HG03460 (cell line): Measurements from ENCODE around the gene UBE2C.

ENCODE experiments used
- ATAC-seq: cut with Tn5 transposase; IDR thresholded peaks from one replicate; pipeline ENCODE4 v1.9.1; 2021; ENCODE audit not compliant: unreplicated experiment

The UBE2C gene

DNA sequence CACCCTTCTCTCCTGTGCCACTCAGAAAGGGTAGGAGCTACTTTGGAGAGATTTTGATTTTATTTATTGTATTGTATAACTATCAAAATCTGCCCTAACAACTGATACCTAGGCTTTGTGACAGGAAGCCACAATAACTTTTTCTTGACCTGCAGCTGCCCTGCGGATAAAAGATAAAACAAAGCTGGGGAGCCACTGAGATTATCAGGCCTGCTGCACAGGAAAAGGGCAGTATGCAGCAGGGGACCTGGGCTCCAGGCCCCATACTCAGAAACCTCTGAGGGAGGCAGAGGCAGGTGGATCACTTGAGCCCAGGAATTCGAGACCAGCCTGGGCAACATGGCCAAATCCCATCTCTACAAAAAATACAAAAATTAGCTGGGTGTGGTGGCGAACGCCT is 20.2 kb downstream of the UBE2C start:
- no peak for ATAC-seq

DNA sequence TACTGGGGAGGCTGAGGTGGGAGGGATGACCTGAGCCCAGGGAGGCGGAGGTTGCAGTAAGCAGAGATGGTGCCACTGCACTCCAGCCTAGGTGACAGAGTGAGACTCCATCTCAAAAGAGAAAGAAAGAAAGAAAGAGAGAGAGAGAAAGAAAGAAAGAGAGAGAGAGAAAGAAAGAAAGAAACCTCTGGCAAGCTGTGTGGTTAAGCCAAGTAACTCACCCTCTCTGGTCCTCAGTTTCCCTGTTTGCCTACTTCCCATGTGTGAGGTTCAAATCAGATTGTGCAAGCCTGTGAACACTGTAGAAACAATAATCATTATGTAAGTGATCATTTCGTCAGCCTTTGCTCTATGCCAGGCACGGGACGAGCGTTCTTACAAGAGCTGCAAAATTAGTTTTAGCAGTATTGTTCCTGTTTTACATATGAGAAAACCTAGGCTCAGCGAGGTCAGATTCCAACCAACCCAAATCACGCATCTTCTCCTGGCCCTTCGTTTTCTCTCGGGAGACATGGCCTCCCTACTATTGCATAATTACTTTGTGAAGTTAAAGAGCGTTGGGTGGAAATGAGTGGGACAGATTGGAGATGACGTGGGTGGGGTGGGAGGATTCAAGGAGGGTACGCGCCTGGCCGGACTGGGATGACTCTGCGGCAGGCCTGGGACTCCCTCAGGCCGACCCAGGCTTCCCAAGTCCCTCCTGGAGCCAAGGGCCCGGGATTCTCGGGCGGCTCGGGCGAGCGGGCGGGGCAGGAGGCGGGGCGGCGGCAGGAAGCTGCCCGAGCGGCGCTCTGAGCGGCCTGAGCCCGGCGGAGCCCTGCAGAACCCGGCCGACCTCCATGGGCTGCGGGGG is 20.8 kb downstream of the UBE2C start, which contains the start of gene SNX21:
SNX21 (plus strand) TSS at position 770 of the 853 bp plus-strand sequence. CDS start 121 bp downstream, outside the sequence.
- no peak for ATAC-seq

DNA sequence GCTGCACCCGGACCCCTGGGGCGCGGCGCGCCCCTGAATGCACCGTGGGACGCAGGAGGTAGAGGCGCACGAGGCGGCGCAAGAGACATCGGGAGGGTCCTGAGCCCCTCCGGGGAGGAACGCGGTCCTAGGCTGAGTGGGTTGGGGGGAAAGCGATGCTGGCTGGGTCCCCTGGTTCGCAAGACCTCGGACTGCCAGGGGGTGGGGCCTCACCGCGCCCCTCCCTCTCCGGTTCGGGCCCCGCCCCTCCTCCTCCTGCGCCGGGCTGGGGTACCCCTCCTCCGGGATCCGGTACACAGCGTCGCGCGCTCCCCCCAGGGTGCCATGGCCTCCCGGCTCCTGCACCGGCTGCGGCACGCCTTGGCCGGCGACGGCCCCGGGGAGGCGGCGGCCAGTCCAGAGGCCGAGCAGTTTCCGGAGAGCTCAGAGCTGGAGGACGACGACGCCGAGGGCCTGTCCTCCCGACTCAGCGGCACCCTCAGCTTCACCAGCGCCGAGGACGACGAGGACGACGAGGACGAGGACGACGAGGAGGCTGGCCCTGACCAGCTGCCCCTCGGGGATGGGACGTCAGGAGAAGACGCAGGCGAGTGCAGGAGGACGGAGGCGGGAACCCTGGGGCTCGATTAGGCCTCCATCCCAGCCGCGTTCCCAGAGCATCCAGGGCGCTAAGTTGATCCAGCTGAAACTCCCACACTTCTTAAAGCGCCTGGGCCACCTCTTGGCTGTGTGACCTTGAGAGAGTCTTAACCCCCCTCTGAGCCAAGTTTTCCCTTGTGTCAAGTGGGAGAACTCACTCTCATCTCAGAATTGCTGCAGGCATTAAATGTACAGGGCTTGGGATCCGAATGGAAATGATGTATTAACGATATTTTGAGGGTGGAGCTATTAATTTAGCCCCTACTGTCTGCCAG is 21.7 kb downstream of the UBE2C start:
- ATAC-seq: no peak

DNA sequence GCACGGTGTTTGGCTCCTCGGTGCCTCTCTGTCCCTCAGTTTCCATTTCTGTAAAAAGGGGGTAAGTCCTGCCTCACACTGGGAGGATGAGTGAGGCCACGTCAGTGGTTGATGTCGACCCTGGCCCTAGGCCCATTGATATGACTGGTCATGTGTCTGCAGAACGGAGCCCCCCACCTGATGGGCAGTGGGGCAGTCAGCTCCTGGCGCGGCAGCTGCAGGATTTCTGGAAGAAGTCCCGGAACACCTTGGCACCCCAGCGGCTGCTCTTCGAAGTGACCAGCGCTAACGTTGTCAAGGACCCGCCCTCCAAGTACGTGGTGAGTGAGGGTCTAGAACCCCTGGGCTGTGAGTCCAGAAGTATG is 22.3 kb downstream of the UBE2C start:
- no peak for ATAC-seq

DNA sequence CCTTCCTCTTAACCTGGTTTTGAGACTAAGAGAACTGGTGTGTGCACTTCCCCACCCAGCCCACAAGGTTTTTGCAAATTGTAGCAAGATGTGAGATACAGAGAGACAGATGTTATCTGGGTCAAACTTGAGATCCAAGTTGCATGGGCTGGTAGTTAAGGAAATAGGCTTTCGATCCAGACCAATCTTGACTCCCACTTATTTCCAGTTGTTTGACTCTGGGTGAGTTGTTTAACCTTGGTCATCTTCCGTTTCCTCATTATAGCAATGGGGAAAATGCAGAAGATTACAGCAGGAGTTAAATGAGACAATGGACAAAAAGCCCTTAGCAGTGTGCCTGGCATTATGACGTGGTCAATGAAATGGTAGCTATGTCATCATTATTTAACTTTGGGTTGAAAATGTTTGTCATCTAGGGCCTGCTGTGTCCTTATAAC is 22.9 kb downstream of the UBE2C start:
- ATAC-seq: no peak

DNA sequence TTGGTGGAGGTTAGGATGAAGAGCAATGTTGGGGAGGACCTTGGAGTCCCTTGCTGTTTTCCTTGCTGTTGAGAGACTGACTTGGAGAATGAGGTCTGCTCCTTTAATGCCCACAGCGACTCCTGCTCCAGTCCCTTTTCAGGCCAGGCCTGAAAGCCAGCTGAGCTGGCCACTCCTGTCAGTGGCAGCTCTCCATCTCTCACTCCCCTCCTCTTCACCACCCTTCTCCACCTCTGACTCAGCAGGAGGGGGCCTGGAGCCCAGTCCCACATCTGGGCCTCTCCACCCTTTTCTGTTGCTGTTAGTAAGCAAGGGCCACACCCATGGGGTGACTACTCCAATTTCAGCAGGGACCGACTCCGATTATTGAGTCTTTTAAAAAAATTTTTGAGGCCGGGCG is 23.4 kb downstream of the UBE2C start:
- ATAC-seq: no peak

DNA sequence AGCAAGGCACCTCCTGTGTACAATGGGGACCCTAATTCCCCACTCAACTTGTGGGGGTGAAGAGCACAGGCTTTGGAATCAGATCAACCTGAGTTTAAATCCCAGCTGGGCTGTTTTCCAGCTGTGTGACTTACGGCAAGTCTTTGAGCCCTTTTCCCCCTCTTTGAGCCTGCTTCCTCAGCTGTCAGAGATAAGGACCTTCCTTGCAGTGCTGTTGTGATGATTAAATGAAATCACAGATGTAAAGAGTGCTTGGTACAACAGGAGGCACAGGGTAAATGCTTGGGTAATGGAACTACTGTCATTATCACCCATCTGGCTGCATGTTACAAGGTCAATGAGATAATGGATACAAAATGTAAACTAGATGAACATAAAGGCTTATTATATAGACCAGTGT is 24.4 kb downstream of the UBE2C start:
- ATAC-seq: no peak

DNA sequence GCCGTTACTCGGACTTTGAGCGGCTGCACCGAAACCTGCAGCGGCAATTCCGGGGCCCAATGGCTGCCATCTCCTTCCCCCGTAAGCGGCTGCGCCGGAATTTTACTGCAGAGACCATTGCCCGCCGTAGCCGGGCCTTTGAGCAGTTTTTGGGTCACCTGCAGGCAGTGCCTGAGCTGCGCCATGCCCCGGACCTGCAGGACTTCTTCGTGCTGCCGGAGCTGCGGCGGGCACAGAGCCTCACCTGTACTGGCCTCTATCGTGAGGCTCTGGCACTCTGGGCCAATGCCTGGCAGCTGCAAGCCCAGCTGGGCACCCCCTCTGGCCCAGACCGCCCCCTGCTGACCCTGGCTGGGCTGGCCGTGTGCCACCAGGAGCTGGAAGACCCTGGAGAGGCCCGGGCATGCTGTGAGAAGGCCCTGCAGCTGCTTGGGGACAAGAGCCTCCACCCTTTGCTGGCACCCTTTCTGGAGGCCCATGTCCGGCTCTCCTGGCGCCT is 28.3 kb downstream of the UBE2C start:
- ATAC-seq: no peak

DNA sequence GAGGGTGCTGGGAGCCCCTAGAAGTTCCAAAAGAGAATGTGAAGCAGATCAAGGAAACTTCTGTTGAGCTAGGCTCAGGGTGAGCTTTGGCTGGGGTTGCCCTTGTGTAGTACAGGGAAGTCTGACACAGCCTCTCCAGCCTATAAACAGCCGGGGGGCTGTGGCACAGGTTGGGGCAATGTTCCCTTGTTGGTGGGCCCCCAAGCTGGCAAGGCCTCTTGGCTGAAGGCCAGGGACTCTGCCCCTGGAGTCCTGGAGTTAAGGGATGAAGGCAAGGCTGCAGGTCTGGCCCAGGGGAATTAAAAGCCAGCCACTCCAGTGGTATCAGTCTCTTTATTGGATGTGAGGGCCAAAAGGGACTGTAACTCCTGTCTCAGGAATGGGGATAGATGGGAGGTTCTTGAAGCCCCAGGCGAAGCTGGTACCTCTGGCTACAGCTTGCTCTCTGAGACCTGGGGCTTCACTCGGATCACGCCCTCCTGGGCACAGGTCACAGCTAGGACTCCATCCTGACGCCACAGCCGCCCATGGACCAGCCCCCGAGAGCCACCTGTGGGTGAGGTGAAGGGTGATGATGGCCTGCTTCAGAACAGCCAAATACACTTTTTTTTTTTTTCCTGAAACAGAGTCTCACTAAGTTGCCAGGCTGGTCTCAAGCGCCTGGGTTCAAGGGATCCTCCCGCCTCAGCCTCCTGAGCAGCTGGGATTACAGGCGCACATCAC is 29.1 kb downstream of the UBE2C start:
- ATAC-seq: no peak

DNA sequence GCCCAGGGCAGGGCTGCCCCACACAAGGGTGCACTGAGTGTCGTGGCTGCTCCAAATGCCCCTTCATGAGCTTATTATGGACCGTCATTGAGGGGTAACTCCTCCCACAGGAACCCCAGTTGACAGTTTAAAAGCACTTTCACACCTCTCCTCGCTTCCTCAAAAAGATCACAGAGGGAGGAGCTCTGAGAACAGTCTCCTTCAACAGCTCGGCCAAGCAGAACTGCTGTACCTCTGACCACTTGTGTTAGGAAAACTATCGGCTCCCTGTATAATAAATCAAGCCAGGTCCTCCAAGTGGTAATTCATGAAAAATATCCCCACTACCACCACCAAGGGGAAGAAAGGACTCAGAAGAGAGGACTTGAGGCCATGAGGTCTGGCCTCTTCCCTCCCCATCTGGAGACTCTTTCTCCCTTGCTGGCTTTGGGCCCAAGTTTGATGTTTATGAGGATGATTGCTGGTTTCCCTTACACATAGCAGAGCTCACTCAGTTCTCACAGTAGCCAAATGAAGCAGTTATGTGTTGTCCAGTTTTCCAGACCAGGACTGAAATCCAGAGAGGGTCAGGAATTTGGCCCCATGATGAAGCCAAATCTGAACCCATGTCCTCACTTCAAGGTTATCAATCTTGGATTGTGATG is 29.8 kb downstream of the UBE2C start:
- no peak for ATAC-seq

DNA sequence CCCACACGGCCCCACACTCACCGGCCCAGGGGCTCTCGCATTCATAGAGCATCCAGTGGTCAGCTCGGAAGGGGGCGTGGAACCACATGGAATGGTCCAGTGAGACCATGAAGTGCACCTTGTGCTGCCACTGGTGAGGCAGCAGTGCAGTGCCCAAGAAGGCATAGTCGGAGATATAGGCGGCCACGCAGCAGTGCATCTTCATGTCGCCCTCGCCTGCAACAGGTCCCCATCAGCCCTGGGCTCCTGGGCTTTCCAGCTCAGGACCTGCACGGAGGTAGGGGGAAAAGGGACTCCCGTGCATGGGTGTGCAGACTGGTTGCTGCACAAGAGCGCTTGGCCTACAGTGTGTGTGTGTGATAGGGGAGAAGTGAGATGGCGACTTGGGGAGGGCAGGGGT is 31.1 kb downstream of the UBE2C start:
- ATAC-seq: no peak

DNA sequence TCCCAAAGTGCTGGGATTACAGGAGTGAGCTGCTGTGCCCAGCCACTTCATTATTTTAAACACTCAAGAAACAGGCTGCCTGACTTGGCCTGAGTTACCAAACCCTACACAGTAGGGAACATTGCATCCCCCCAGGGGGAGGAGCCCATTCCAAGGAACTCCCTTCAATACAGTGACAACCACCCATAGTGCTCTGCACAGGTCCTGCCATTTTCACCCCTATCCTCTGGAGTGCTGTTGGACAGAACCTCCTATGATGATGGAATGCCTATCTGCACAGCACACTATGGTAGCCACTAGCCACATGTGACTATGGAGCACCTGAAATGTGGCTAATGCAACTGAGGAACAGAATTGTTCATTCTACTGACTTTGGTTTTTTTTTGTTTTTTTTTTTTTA is 33.0 kb downstream of the UBE2C start:
- ATAC-seq: no peak

DNA sequence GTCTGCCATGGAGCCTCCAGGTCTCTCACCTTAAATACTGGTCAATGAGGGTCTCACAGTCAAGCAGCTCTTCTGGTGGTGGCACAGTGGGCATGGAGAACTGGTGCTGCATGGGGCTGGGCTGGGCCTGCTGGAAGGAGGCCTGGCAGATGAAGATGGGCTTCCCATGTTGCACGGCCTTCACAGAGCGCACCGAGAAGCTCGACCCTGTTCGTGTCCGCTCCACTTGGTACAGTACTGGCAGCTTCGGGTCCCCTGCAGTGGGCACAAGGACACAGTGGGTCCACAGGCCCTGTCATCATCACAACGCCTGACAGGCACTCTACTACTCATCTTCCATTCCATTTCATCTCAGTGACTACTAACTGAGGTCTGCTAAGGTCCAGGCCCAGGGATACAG is 36.0 kb downstream of the UBE2C start:
- no peak for ATAC-seq

DNA sequence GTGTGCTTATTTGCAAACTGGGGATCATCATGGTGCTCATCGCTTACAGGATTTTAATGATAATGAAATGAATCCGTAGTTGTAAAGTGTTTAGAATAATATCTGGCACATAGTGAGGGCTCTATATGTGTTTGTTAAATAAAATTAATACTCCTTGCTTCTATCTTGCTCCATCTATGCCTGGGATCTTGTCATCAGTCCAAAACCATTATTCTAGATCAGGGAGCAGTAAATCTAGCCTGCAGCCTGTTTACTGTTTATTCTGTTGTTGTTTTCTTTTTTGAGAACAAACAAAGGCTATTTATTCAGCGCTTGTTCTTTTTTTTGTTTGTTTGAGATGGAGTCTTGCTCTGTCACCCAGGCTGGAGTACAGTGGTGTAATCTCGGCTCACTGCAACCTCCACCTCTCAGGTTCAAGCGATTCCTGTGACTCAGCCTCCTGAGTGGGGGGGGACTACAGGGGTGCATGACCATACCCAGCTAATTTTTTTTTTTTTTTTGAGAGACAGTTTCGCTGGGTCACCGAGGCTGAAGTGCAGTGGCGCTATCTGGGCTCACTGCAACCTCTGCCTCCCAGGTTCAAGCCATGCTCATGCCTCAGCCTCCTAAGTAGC is 36.6 kb downstream of the UBE2C start:
- no peak for ATAC-seq

DNA sequence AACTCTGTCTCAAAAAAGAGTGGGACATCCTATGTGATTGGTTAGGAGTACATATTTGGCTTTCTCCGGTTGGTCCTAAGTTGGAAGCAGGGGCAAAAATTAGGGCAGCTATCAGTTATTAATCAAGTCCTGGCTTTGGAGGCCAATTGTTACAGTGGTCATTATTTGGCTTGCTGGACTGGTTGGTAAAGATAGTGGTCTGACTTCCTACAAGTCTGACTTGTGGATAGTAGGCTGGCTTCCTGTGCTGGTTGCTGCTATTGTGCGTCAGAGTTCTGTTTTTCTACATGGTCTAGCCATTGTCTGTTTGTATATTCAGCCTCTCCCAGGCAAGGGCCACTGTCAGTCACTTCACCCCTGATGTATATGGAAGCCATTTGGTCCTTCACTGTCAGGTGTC is 37.8 kb downstream of the UBE2C start:
- ATAC-seq: no peak

DNA sequence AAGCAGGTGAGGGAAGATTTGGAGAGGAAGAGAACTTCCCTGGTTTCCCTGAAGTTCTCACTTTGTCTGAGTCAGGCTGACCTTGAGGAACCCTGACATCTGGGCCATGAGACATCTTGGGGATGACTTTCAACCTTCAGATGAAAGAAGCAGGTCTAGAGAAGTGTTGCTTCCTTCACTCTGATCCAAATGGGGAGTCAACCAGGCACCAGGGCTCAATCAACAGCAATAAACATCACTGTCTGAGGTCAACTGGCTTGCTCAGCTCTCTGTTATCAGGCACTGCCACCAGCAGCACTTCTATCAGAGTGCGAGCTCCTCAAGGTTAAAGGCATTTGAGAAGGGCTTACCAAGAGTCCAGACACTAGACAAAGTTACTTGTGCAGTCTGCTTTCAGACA is 38.5 kb downstream of the UBE2C start:
- no peak for ATAC-seq

DNA sequence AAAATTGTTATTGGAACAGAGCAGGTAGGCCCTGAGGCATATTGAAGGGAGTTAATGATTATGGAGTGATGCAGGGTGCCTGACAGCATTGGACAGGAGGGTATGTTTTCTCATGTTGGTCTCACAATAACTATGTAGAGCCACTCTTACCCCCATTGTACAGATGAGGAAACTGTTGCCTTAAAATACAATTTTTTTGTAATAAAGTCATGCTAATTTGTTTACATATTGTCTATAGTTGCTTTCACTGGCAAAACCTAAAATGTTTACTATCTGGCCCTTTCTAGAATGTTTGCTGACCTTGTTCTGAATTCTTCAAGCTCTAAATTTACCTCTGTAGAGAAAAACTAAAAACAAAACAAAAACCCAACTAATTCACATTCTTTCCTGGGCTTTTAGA is 39.1 kb downstream of the UBE2C start:
- no peak for ATAC-seq

DNA sequence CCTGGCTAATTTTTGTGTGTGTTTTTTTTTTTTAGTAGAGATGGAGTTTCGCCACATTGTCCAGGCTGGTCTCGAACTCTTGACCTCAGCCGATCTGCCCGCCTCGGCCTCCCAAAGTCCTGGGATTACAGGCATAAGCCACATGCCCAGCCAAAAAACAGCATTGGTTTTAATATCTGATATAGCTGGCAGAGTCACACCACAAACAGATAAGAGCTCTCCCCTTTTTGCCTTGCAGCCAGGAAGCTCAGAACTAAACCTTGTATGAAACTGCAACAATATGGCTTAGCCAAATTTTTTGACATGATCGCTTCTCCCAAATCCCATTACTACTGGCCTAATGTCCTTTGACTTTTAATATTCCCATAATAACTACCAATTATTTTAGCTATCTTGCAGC is 39.9 kb downstream of the UBE2C start:
- ATAC-seq: no peak

DNA sequence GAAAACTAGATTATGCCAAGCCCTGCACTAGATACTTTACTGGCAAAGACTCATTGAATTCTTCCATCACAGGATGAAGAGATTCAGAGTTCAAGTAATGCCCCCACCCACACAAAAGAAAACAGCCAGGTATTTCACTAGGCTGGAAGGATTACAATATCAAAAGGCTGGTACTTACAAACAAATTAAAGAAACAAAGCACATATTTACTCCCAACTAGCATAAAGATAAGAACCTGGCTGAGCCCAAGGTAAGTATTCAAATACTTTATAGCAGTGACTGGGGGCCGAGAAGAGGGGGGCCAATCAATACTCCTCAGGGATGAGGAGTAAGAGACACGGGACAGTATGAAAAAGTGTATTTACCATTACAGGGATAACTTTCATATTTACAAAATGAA is 41.0 kb downstream of the UBE2C start:
- ATAC-seq: no peak
